Thymus (tissue), 11 donors: Measurements from ENCODE around the gene PAPSS1. TPM values are rescaled to one million over a fixed set of nuclear protein-coding genes. Genes with fewer than 3 reads are reported as not detected.
"Not testable (repeated sequence)": the region's sequence is repeated elsewhere in the genome, so short reads cannot be mapped to it uniquely, and the experiment has no call there.

Experiments used
- DNase-seq, 9 donors: peaks; one replicate each; pipeline ENCODE4 v3.0.0-alpha.2; 2013; ENCODE audit warnings: low spot score in 9 of 9, low read depth in 6 of 9, missing footprints in 1 of 9
- H3K27ac ChIP-seq, 2 donors: one replicate each; pipeline ENCODE4 v1.5.1; 2013; ENCODE audit warnings: control low read depth in 1 of 2, low read depth in 1 of 2, low read length in 1 of 2, mild to moderate bottlenecking in 1 of 2, moderate library complexity in 1 of 2
- H3K27me3 ChIP-seq, 2 donors: one replicate each; pipeline ENCODE4 v1.5.1; 2013; ENCODE audit warnings: low read length in 1 of 2; ENCODE audit not compliant: control insufficient read depth in 2 of 2, insufficient read depth in 1 of 2
- H3K36me3 ChIP-seq, 2 donors: one replicate each; pipeline ENCODE4 v1.5.1; 2013; ENCODE audit warnings: low read length in 1 of 2, mild to moderate bottlenecking in 1 of 2, moderate library complexity in 1 of 2; ENCODE audit not compliant: control insufficient read depth in 2 of 2, insufficient read depth in 2 of 2
- H3K4me1 ChIP-seq, 2 donors: one replicate each; pipeline ENCODE4 v1.5.1; 2013; ENCODE audit warnings: low read length in 2 of 2; ENCODE audit not compliant: control insufficient read depth in 2 of 2, insufficient read depth in 2 of 2
- H3K4me3 ChIP-seq, 2 donors: one replicate each; pipeline ENCODE4 v1.5.1; 2013; ENCODE audit warnings: low read length in 2 of 2, control low read depth in 1 of 2, mild to moderate bottlenecking in 1 of 2
- H3K9me3 ChIP-seq, 2 donors: one replicate each; pipeline ENCODE4 v1.5.1; 2013; ENCODE audit warnings: low read length in 1 of 2, mild to moderate bottlenecking in 1 of 2; ENCODE audit not compliant: control insufficient read depth in 2 of 2, insufficient read depth in 1 of 2
- WGBS: extraction: QIAGEN DNeasy Blood & Tissue Kit; methylation state at CpG from one replicate; pipeline ENCODE4 v1.1.7; 2013; 5-methylcytosine and 5-hydroxymethylcytosine counted together
- polyA plus RNA-seq: library from polyadenylated mRNA; stranded (reverse); fragments of 200-250 nt; gene quantifications from one replicate; pipeline ENCODE4 v1.2.3, GENCODE V29; 2013
- total RNA-seq: library from RNA; stranded (reverse); fragments of 120-200 nt; gene quantifications from one replicate; pipeline ENCODE4 v1.2.4, GENCODE V29; 2013
- donor health status: healthy.

Gene PAPSS1
- total and polyA plus RNA-seq, 2 donors, result 35.2 to 39.0 TPM

GRCh38 chr4:107651408-107651807 is 68.6 kb downstream of the PAPSS1 start:
- not testable (repeated sequence) for H3K27me3 ChIP-seq, H3K9me3 ChIP-seq, H3K4me3 ChIP-seq, H3K27ac ChIP-seq, DNase-seq, H3K4me1 ChIP-seq
- peaks cover 10 to 15% of the 10 kb centered on the region in 2 donors for H3K36me3 ChIP-seq
- WGBS, result 86% methylated on average over 3 of the region's 3 CpGs

GRCh38 chr4:107650251-107650650 is 69.8 kb downstream of the PAPSS1 start:
- Histone ChIP-seq H3K4me3 (no peak overlapping the region), H3K36me3 (peaks cover 8 to 13% of the 10 kb centered on the region in 2 donors), H3K4me1 (no peaks in the 10 kb centered on the region), H3K27me3 (no peaks in the 10 kb centered on the region), H3K27ac (no peak overlapping the region), H3K9me3 (no peaks in the 10 kb centered on the region)
- DNase-seq, result no peak

GRCh38 chr4:107648178-107648991 is 71.6 kb downstream of the PAPSS1 start:
- Histone ChIP-seq H3K4me3 (no peak overlapping the region), H3K27me3 (no peaks in the 10 kb centered on the region), H3K36me3 (peaks cover 15 to 16% of the 10 kb centered on the region in 2 donors), H3K4me1 (no peaks in the 10 kb centered on the region), H3K9me3 (no peaks in the 10 kb centered on the region), H3K27ac (no peak overlapping the region)
- no peak for DNase-seq
- WGBS, result 99% methylated on average over 8 of the region's 8 CpGs

- peaks cover 16 to 20% of the 10 kb centered on the region in 2 donors for H3K36me3 ChIP-seq
- 96% methylated on average over 4 of the region's 4 CpGs for WGBS
Observed at GRCh38 chr4:107647591-107647990, 72.4 kb downstream of the PAPSS1 start.

GRCh38 chr4:107645604-107646003 is 74.4 kb downstream of the PAPSS1 start:
- Histone ChIP-seq H3K4me3 (no peak overlapping the region), H3K27ac (no peak overlapping the region), H3K36me3 (peaks cover 12 to 15% of the 10 kb centered on the region in 2 donors), H3K9me3 (no peaks in the 10 kb centered on the region), H3K4me1 (no peaks in the 10 kb centered on the region), H3K27me3 (no peaks in the 10 kb centered on the region)
- 99% methylated on average over 4 of the region's 4 CpGs for WGBS
- no peak for DNase-seq

More at GRCh38 chr4:107647591-107647990, 72.4 kb downstream of the PAPSS1 start:
- Histone ChIP-seq H3K4me1 (no peaks in the 10 kb centered on the region), H3K4me3 (no peak overlapping the region), H3K9me3 (no peaks in the 10 kb centered on the region), H3K27me3 (no peaks in the 10 kb centered on the region), H3K27ac (no peak overlapping the region)
- no peak for DNase-seq

- no peak for DNase-seq
- peaks cover 12 to 15% of the 10 kb centered on the region in 2 donors for H3K36me3 ChIP-seq
- 91% methylated on average over 7 of the region's 7 CpGs for WGBS
- H3K4me1 ChIP-seq, result no peaks in the 10 kb centered on the region
- H3K27ac ChIP-seq, result no peak overlapping the region
- no peaks in the 10 kb centered on the region for H3K9me3 ChIP-seq
- no peak overlapping the region for H3K4me3 ChIP-seq
- H3K27me3 ChIP-seq, result no peaks in the 10 kb centered on the region
Observed at GRCh38 chr4:107643021-107643420, 77.0 kb downstream of the PAPSS1 start.

GRCh38 chr4:107640878-107641277 is 79.2 kb downstream of the PAPSS1 start:
- no peak overlapping the region for H3K4me3 ChIP-seq
- no peak overlapping the region for H3K27ac ChIP-seq
- no peaks in the 10 kb centered on the region for H3K27me3 ChIP-seq
- DNase-seq, result no peak
- WGBS, result 91% methylated on average over 1 of the region's 1 CpG
- peaks cover 12 to 15% of the 10 kb centered on the region in 2 donors for H3K36me3 ChIP-seq
- H3K4me1 ChIP-seq, result no peaks in the 10 kb centered on the region
- no peaks in the 10 kb centered on the region for H3K9me3 ChIP-seq

GRCh38 chr4:107640197-107640596 is 79.8 kb downstream of the PAPSS1 start:
- WGBS, result 98% methylated on average over 2 of the region's 2 CpGs
- Histone ChIP-seq H3K4me3 (no peak overlapping the region), H3K36me3 (peaks cover 12 to 15% of the 10 kb centered on the region in 2 donors), H3K27ac (no peak overlapping the region), H3K9me3 (no peaks in the 10 kb centered on the region), H3K4me1 (no peaks in the 10 kb centered on the region), H3K27me3 (no peaks in the 10 kb centered on the region)
- no peak for DNase-seq

- 96% methylated on average over 2 of the region's 2 CpGs for WGBS
- no peak for DNase-seq
- Histone ChIP-seq H3K36me3 (peaks cover 0 to under 1% of the 10 kb centered on the region in 2 donors), H3K27me3 (no peaks in the 10 kb centered on the region), H3K4me3 (no peak overlapping the region), H3K9me3 (no peaks in the 10 kb centered on the region), H3K4me1 (no peaks in the 10 kb centered on the region), H3K27ac (no peak overlapping the region)
Observed at GRCh38 chr4:107635735-107636134, 84.3 kb downstream of the PAPSS1 start.
